Muscle layer of duodenum (tissue), 2 donors: Measurements from ENCODE around the gene ZNHIT2.
"Not testable (repeated sequence)": the region's sequence is repeated elsewhere in the genome, so short reads cannot be mapped to it uniquely, and the experiment has no call there.

Experiments used
- H3K27ac ChIP-seq: one replicate; pipeline ENCODE4 v1.7.0; 2013; ENCODE audit warnings: mild to moderate bottlenecking, low read length
- H3K27me3 ChIP-seq: one replicate; pipeline ENCODE4 v1.7.0; 2013; ENCODE audit warnings: low read depth, mild to moderate bottlenecking, control low read depth, low read length
- H3K36me3 ChIP-seq, 2 donors: one replicate each; pipeline ENCODE4 v1.7.0; 2013; ENCODE audit warnings: low read length in 2 of 2, control low read depth in 1 of 2, mild to moderate bottlenecking in 1 of 2; ENCODE audit not compliant: insufficient read depth in 2 of 2, control insufficient read depth in 1 of 2
- H3K4me1 ChIP-seq, 2 donors: one replicate each; pipeline ENCODE4 v1.7.0; 2013; ENCODE audit warnings: low read length in 2 of 2, mild to moderate bottlenecking in 2 of 2, control low read depth in 1 of 2, moderate library complexity in 1 of 2; ENCODE audit not compliant: insufficient read depth in 2 of 2, control insufficient read depth in 1 of 2
- H3K4me3 ChIP-seq, 2 donors: one replicate each; pipeline ENCODE4 v1.7.0; 2013; ENCODE audit warnings: low read length in 2 of 2, low read depth in 1 of 2, mild to moderate bottlenecking in 1 of 2
- H3K9me3 ChIP-seq, 2 donors: one replicate each; pipeline ENCODE4 v1.7.0; 2013; ENCODE audit warnings: low read length in 2 of 2, control low read depth in 1 of 2, mild to moderate bottlenecking in 1 of 2; ENCODE audit not compliant: control insufficient read depth in 1 of 2
- donor health status: healthy.

Gene ZNHIT2

GRCh38 chr11:65150509-65151299, 33.2 kb upstream of the ZNHIT2 start:
- Histone ChIP-seq H3K4me3 (no peak overlapping the region), H3K9me3 (no peaks in the 10 kb centered on the region), H3K36me3 (no peaks in the 10 kb centered on the region), H3K27ac (peak overlapping the region; percentile 49), H3K27me3 (no peaks in the 10 kb centered on the region), H3K4me1 (peaks cover 0 to 7% of the 10 kb centered on the region in 2 donors)

GRCh38 chr11:65150131-65150508, 32.6 kb upstream of the ZNHIT2 start:
- peak overlapping the region; percentile 49 for H3K27ac ChIP-seq
- H3K27me3 ChIP-seq, H3K4me3 ChIP-seq, H3K36me3 ChIP-seq, H3K4me1 ChIP-seq, H3K9me3 ChIP-seq: not testable (repeated sequence)

DNA sequence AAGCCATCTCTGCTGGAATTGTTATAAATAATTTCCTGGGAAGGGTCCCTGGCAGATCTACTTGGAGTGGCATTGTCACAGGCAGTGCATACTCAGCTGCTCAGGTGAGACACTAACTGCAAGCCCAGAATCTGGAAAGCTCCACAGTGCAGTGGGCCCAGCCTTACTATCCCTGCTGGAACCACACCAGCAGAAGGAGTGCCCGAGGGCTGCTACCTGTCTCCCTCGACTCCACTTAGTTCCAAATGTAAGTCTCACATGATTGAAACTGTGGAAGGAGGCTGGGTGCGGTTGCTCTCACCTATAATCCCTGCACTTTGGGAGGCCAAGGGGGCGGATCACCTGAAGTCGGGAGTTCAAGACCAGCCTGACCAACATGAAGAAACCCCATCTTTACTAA, 31.2 kb upstream of the ZNHIT2 start:
- Histone ChIP-seq H3K27ac (no peak overlapping the region), H3K4me1 (peaks cover 0 to 7% of the 10 kb centered on the region in 2 donors), H3K27me3 (no peaks in the 10 kb centered on the region), H3K9me3 (no peaks in the 10 kb centered on the region), H3K4me3 (no peak overlapping the region), H3K36me3 (no peaks in the 10 kb centered on the region)

DNA sequence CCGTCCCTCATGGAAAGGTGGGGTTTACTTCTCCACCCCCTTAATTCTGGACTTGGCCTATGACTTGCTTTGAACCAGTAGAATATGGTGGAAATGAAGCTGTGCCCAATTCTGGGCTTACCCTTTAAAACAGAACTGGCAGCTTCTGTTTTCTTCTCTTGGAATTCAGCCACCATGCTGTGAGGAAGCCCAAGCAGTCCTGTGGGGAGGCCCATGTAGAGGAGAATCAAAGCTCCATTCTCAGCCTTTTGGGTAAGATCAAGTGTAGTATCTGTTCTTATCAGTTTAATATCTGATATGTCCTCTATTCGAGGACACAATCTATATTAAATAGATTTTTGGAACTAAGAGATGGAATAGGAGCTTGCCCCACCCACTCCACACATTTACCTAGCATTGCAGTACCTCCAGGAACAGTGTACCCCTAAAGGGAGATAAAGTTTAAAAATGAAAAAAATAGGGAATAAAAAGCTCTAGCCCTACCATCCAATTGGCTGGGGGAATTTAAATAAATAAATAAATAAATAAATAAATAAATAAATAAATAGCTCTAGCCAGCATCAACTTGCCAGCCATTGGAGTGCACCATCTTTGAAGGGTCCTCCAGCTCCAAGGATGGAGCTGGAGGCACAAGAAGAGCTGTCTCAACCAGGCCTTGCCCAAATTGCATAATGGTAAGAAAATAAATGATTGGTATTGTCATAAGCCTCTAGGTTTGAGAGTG, 30.0 kb upstream of the ZNHIT2 start:
- H3K9me3 ChIP-seq: no peaks in the 10 kb centered on the region
- H3K27me3 ChIP-seq: no peaks in the 10 kb centered on the region
- no peaks in the 10 kb centered on the region for H3K36me3 ChIP-seq
- peaks cover 0 to 7% of the 10 kb centered on the region in 2 donors for H3K4me1 ChIP-seq
- H3K4me3 ChIP-seq: no peak overlapping the region
- no peak overlapping the region for H3K27ac ChIP-seq

GRCh38 chr11:65141896-65142494, 24.5 kb upstream of the ZNHIT2 start:
- Histone ChIP-seq H3K4me1 (no peaks in the 10 kb centered on the region), H3K27ac (no peak overlapping the region), H3K4me3 (no peak overlapping the region), H3K27me3 (no peaks in the 10 kb centered on the region), H3K36me3 (no peaks in the 10 kb centered on the region), H3K9me3 (no peaks in the 10 kb centered on the region)

DNA sequence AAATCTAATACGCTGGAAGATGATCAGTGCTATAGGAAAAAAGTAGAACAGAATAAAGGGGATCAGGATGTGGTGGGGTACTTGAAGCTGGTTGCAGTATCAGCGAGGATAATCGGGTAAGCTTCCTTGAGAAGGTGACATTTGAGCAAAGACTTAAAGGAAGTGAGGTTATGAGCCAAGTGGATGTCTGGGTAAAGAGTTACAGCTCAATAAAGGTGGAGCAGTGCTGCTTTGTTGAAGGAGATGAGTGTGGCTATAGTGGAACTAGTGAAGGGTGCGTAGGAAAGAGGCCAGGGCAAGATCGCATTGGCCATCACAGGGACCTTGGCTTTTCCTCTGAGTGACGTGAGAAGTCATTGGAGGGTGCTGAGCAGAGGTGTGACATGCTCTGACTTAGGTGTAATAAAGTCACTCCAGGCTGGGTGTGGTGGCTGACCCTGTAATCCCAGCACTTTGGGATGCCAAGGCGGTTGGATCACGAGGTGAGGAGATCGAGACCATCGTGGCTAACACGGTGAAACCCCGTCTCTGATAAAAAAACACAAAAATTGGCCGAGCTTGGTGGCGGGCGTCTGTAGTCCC, 19.1 kb upstream of the ZNHIT2 start:
- Histone ChIP-seq H3K27ac (no peak overlapping the region), H3K4me3 (no peak overlapping the region), H3K4me1 (peaks cover 16 to 34% of the 10 kb centered on the region in 2 donors), H3K27me3 (no peaks in the 10 kb centered on the region), H3K36me3 (peaks cover 8 to 15% of the 10 kb centered on the region in 2 donors), H3K9me3 (no peaks in the 10 kb centered on the region)

DNA sequence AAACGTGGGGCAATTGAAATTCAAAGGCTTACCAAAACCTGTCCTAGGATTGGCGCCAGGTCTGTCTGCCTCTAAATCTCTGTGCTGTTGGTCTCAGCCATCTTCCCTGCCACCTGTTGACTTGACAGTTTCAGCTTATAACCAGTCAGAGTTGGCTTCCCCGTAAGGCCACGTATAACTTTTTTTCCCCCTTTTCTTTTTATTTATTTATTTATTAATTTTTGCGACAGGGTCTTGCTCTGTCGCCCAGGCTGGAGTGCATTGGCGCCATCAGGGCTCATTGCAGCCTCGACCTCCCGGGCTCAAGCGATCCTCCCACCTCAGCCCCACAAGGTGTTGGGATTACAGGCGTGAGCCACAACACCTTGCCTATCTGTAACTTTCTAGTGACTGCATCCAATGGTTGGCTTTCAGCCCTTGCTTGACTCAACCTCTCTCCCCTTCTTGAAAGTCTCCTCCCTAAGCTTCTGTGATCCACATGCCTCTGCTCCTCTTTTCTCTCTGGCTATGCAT, 18.2 kb upstream of the ZNHIT2 start:
- peak overlapping the region; percentile 100 for H3K27ac ChIP-seq

DNA sequence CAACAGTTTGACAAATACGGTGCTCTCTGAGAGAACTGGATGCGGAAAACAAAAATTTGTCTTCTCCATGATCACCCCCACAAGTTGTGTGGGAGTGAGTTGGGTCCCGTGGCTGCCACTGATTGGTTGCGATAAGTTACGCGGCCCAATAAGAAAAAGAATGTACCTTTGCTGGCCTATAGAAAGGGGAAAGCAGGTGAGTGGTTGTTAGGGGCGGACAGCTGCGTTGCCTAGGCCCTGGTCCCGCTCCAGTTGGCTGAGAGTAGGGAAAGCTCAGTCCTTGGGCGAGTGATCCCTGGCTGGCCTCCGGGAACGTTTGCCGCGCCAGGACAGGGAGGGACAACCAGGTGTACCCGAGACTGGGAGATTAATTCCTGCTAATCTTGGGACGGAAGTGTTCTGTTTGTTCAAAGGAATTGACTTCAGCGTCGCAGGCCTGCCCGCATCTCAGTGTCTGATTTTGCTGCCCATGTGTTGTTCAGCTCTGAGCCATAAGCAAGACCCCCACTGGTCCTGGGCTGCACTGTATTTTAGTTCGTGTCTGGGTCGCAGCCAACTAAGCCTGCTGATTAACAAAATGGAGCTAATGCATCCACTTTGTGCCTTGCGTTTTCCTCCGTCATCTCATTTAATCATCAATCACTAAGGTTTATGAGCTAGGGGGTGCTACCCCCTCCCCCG, 17.6 kb upstream of the ZNHIT2 start:
- Histone ChIP-seq H3K27me3 (no peaks in the 10 kb centered on the region), H3K4me1 (peaks cover 16 to 34% of the 10 kb centered on the region in 2 donors), H3K4me3 (peak overlapping the region; percentile 86 to 91), H3K9me3 (no peaks in the 10 kb centered on the region), H3K27ac (peak overlapping the region; percentile 100), H3K36me3 (peaks cover 18 to 30% of the 10 kb centered on the region in 2 donors)

More for the DNA sequence above, 18.2 kb upstream of the ZNHIT2 start:
- H3K4me3 ChIP-seq: peak overlapping the region; percentile 86 to 91
- H3K27me3 ChIP-seq: no peaks in the 10 kb centered on the region
- peaks cover 16 to 34% of the 10 kb centered on the region in 2 donors for H3K4me1 ChIP-seq
- H3K36me3 ChIP-seq: peaks cover 17 to 25% of the 10 kb centered on the region in 2 donors
- no peaks in the 10 kb centered on the region for H3K9me3 ChIP-seq

DNA sequence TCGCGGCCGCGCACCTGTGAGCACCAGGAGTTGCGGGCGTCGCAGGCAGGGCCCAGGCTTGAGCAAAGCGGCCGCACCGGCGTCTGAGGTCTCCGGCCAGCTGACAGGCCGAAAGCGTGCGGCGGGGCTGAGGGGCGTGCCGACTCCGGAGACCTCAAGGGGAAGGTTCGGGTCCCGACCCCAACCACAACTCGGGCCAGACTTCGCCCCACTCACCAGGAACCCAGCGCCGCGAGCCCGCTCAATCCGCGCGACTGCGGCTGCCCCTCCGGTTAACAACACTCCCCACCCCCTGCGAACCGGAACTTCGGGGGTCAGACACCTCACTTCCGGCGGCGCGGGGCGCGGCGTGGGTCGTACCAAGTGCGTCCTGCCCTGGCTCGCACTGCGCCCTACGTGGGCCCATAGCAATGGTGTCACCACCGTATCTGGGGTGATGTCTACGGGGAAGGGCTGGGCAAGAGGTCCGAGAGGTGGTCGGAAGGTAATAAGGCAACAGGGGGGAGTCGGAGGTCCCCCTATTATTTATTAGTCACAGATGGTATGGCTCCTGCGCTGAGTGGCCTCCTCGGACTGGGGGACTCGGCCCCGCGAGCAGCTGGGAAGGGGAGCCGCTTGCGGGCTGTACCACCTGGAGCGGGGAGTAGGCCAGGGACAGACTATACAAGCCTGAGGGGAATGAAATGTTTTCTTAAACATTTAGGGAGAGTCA, 16.9 kb upstream of the ZNHIT2 start, which contains the start of gene SYVN1:
TSS of gene SYVN1 (minus strand) at position 280 of the 712 bp plus-strand sequence. CDS start 918 bp downstream, outside the sequence.
- Histone ChIP-seq H3K27me3 (no peaks in the 10 kb centered on the region), H3K27ac (peak within 1 kb of the TSS; percentile 100), H3K4me3 (peak within 1 kb of the TSS; percentile 86 to 91), H3K4me1 (peaks cover 16 to 34% of the 10 kb centered on the region in 2 donors), H3K9me3 (no peaks in the 10 kb centered on the region), H3K36me3 (peaks cover 21 to 37% of the 10 kb centered on the region in 2 donors)

GRCh38 chr11:65133724-65134123, 16.2 kb upstream of the ZNHIT2 start:
- Histone ChIP-seq H3K36me3 (peaks cover 27 to 44% of the 10 kb centered on the region in 2 donors), H3K4me3 (peak overlapping the region; percentile 86 to 91), H3K4me1 (peaks cover 16 to 34% of the 10 kb centered on the region in 2 donors), H3K27me3 (no peaks in the 10 kb centered on the region), H3K9me3 (no peaks in the 10 kb centered on the region), H3K27ac (peak overlapping the region; percentile 100)
